Ishikawa (cell line): Measurements from ENCODE around the gene PATL1.

Experiments used
- EGR1 ChIP-seq: IDR thresholded peaks from 2 replicates; pipeline ENCODE4 v1.6.1; 2012
- MAX ChIP-seq: IDR thresholded peaks from 2 replicates; pipeline ENCODE4 v1.6.1; 2012
- RAD21 ChIP-seq: IDR thresholded peaks from 2 replicates; pipeline ENCODE4 v1.6.1; 2012; ENCODE audit warnings: low read depth
- USF1 ChIP-seq: IDR thresholded peaks from 2 replicates; pipeline ENCODE4 v1.6.1; 2012
- YY1 ChIP-seq: IDR thresholded peaks from 2 replicates; pipeline ENCODE4 v1.6.1; 2012; ENCODE audit warnings: low read depth
- TF ChIP-seq, protein P1 (sequence below): IDR thresholded peaks from 2 replicates; pipeline ENCODE4 v1.6.1; 2012; ENCODE audit warnings: low read depth, mild to moderate bottlenecking

GRCh38 chr11:59602432-59602831 lies 66.4 kb downstream of the PATL1 start:
- no peak for TF ChIP-seq RAD21
- TF ChIP-seq, protein P1, sequence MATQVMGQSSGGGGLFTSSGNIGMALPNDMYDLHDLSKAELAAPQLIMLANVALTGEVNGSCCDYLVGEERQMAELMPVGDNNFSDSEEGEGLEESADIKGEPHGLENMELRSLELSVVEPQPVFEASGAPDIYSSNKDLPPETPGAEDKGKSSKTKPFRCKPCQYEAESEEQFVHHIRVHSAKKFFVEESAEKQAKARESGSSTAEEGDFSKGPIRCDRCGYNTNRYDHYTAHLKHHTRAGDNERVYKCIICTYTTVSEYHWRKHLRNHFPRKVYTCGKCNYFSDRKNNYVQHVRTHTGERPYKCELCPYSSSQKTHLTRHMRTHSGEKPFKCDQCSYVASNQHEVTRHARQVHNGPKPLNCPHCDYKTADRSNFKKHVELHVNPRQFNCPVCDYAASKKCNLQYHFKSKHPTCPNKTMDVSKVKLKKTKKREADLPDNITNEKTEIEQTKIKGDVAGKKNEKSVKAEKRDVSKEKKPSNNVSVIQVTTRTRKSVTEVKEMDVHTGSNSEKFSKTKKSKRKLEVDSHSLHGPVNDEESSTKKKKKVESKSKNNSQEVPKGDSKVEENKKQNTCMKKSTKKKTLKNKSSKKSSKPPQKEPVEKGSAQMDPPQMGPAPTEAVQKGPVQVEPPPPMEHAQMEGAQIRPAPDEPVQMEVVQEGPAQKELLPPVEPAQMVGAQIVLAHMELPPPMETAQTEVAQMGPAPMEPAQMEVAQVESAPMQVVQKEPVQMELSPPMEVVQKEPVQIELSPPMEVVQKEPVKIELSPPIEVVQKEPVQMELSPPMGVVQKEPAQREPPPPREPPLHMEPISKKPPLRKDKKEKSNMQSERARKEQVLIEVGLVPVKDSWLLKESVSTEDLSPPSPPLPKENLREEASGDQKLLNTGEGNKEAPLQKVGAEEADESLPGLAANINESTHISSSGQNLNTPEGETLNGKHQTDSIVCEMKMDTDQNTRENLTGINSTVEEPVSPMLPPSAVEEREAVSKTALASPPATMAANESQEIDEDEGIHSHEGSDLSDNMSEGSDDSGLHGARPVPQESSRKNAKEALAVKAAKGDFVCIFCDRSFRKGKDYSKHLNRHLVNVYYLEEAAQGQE: no peak
- TF ChIP-seq MAX: no peak
- TF ChIP-seq USF1: no peak
- TF ChIP-seq EGR1: no peak
- TF ChIP-seq YY1: no peak
